Fibroblast of peridontal ligament (primary cell): ENCODE results near the gene TUBB3.
A peak's percentile ranks its signal among the peaks of the same experiment; 100 is the strongest.
"Not testable (repeated sequence)": the region's sequence is repeated elsewhere in the genome, so short reads cannot be mapped to it uniquely, and the experiment has no call there.

Experiments
- DNase-seq: peaks from one replicate; pipeline ENCODE4 v3.0.0-alpha.2; 2010; ENCODE audit errors: extremely low read depth

Gene TUBB3

GRCh38 chr16:89902980-89903379 is 20.2 kb upstream of the TUBB3 start:
- DNase-seq, result no peak

GRCh38 chr16:89903908-89904515 is 19.1 kb upstream of the TUBB3 start:
- no peak for DNase-seq

GRCh38 chr16:89904606-89905510 is 18.3 kb upstream of the TUBB3 start:
- no peak for DNase-seq

- no peak for DNase-seq
These were observed 17.5 kb upstream of the TUBB3 start for GRCh38 chr16:89905511-89906139.

GRCh38 chr16:89906140-89907025 is 16.8 kb upstream of the TUBB3 start:
- no peak for DNase-seq

- no peak for DNase-seq
These were observed 15.9 kb upstream of the TUBB3 start for GRCh38 chr16:89907055-89907814.

- no peak for DNase-seq
These were observed 14.9 kb upstream of the TUBB3 start for GRCh38 chr16:89908236-89908635.

GRCh38 chr16:89909777-89910716 is 13.1 kb upstream of the TUBB3 start:
- DNase-seq, result peak; percentile 54

GRCh38 chr16:89910717-89911354 is 12.3 kb upstream of the TUBB3 start:
- no peak for DNase-seq

- no peak for DNase-seq
These were observed 11.8 kb upstream of the TUBB3 start for GRCh38 chr16:89911375-89911774.

GRCh38 chr16:89912143-89912542 is 11.0 kb upstream of the TUBB3 start:
- no peak for DNase-seq

- no peak for DNase-seq
These were observed 10.5 kb upstream of the TUBB3 start for GRCh38 chr16:89912627-89913026.

GRCh38 chr16:89913408-89914387 is 9.4 kb upstream of the TUBB3 start:
- DNase-seq, result no peak

- not testable (repeated sequence) for DNase-seq
These were observed 8.4 kb upstream of the TUBB3 start for GRCh38 chr16:89914642-89915285.

GRCh38 chr16:89915303-89916232 is 7.6 kb upstream of the TUBB3 start:
- DNase-seq, result no peak

- peak; percentile 57 for DNase-seq
These were observed 5.2 kb upstream of the TUBB3 start for GRCh38 chr16:89917773-89918452.
